ENCODE measurements around the gene APLN. TPM values are rescaled to one million over a fixed set of nuclear protein-coding genes. Genes with fewer than 3 reads are reported as not detected.

APLN gene
- total and polyA plus RNA-seq, 2 of the 13 experiments (the other 11 are each of a cell fraction or from before 2014, with no cell fraction given): 0.02 to 0.17 TPM

DNA sequence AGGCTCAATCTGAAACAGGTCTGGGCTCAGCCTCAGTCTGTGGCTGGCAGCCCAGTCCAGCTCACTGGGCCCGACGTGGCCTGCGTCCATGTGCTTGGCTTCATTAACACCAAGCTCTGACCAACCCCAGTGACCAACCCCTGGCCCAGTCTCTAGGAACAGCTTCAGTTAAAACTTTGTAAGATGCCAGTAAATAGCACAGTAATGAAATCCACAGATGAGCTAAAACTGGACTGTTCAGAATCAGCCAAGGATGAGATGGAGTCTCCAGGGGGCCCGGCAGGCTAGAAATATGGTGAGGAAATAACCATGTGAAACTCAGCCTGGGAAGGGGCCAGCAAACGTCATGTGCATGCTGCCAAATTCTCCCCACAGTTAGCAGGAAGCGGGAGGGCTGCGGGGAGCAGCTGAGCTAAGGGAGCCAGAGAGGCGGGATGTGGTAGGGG is 46.9 kb upstream of the APLN start (continued):
- TF ChIP-seq, protein P1, sequence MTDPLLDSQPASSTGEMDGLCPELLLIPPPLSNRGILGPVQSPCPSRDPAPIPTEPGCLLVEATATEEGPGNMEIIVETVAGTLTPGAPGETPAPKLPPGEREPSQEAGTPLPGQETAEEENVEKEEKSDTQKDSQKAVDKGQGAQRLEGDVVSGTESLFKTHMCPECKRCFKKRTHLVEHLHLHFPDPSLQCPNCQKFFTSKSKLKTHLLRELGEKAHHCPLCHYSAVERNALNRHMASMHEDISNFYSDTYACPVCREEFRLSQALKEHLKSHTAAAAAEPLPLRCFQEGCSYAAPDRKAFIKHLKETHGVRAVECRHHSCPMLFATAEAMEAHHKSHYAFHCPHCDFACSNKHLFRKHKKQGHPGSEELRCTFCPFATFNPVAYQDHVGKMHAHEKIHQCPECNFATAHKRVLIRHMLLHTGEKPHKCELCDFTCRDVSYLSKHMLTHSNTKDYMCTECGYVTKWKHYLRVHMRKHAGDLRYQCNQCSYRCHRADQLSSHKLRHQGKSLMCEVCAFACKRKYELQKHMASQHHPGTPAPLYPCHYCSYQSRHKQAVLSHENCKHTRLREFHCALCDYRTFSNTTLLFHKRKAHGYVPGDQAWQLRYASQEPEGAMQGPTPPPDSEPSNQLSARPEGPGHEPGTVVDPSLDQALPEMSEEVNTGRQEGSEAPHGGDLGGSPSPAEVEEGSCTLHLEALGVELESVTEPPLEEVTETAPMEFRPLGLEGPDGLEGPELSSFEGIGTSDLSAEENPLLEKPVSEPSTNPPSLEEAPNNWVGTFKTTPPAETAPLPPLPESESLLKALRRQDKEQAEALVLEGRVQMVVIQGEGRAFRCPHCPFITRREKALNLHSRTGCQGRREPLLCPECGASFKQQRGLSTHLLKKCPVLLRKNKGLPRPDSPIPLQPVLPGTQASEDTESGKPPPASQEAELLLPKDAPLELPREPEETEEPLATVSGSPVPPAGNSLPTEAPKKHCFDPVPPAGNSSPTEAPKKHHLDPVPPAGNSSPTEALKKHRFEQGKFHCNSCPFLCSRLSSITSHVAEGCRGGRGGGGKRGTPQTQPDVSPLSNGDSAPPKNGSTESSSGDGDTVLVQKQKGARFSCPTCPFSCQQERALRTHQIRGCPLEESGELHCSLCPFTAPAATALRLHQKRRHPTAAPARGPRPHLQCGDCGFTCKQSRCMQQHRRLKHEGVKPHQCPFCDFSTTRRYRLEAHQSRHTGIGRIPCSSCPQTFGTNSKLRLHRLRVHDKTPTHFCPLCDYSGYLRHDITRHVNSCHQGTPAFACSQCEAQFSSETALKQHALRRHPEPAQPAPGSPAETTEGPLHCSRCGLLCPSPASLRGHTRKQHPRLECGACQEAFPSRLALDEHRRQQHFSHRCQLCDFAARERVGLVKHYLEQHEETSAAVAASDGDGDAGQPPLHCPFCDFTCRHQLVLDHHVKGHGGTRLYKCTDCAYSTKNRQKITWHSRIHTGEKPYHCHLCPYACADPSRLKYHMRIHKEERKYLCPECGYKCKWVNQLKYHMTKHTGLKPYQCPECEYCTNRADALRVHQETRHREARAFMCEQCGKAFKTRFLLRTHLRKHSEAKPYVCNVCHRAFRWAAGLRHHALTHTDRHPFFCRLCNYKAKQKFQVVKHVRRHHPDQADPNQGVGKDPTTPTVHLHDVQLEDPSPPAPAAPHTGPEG (CRISPR knock-in tag; IDR thresholded peaks at IDR 0.05): no peak
- TF ChIP-seq EP300 (IDR thresholded peaks at IDR 0.05; ENCODE audit: low read depth in 2 of 2, low read length in 2 of 2) (no peak), EP300 (CRISPR knock-in tag; IDR thresholded peaks at IDR 0.05; ENCODE audit: borderline replicate concordance) (no peak), CBX1 (IDR thresholded peaks at IDR 0.05; ENCODE audit: low read depth) (no peak), ZNF510 (CRISPR knock-in tag; IDR thresholded peaks at IDR 0.05; ENCODE audit: low read depth) (no peak), XRCC5 (optimal IDR thresholded peaks at IDR 0.05; ENCODE audit: low read length) (no peak), NR2F6 (IDR thresholded peaks at IDR 0.05) (no peak), NR2F6 (CRISPR knock-in tag; IDR thresholded peaks at IDR 0.05) (no peak), ZNF333 (CRISPR knock-in tag; IDR thresholded peaks at IDR 0.05; ENCODE audit: borderline replicate concordance) (no peak), BCL6 (CRISPR knock-in tag; IDR thresholded peaks at IDR 0.05) (no peak), ZNF749 (CRISPR knock-in tag; IDR thresholded peaks at IDR 0.05; ENCODE audit: borderline replicate concordance) (no peak)
- TF ChIP-seq, protein P2, sequence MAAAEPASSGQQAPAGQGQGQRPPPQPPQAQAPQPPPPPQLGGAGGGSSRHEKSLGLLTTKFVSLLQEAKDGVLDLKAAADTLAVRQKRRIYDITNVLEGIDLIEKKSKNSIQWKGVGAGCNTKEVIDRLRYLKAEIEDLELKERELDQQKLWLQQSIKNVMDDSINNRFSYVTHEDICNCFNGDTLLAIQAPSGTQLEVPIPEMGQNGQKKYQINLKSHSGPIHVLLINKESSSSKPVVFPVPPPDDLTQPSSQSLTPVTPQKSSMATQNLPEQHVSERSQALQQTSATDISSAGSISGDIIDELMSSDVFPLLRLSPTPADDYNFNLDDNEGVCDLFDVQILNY (CRISPR knock-in tag; conservative IDR thresholded peaks at IDR 0.05): no peak
- TF ChIP-seq, protein P3, sequence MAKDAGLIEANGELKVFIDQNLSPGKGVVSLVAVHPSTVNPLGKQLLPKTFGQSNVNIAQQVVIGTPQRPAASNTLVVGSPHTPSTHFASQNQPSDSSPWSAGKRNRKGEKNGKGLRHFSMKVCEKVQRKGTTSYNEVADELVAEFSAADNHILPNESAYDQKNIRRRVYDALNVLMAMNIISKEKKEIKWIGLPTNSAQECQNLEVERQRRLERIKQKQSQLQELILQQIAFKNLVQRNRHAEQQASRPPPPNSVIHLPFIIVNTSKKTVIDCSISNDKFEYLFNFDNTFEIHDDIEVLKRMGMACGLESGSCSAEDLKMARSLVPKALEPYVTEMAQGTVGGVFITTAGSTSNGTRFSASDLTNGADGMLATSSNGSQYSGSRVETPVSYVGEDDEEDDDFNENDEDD (CRISPR knock-in tag; IDR thresholded peaks at IDR 0.05; ENCODE audit: borderline replicate concordance): no peak
